Cardiac septum (tissue), 1 donor: Measurements from ENCODE around the gene RABGAP1L. TPM values are rescaled to one million over a fixed set of nuclear protein-coding genes. Genes with fewer than 3 reads are reported as not detected.
"Not testable (repeated sequence)": the region's sequence is repeated elsewhere in the genome, so short reads cannot be mapped to it uniquely, and the experiment has no call there.

ENCODE experiments used
- DNase-seq: peaks from one replicate; pipeline ENCODE4 v3.0.0-alpha.2; 2020; ENCODE audit warnings: low spot score
- intact Hi-C: fragments of 100-400 bp; cut with DNase I; formaldehyde crosslinking; loops from one replicate; pipeline ENCODE4 v1.14.0; 2022
- long read RNA-seq: library from polyadenylated mRNA; unstranded; transcript quantifications from one replicate; pipeline ENCODE4 v2.0.0, GENCODE V29; 2021
- total RNA-seq: library from RNA; stranded (reverse); fragmentation: NEBNext Ultra II Directional; extraction: Animal tissue kit (Norgen Biotek cat#: 25700); gene quantifications from one replicate; pipeline ENCODE4 v1.2.1, GENCODE V29; 2021
- donor health status: DM: no; HTN: no; CAD: no.

The RABGAP1L gene
- total RNA-seq: 109 TPM
- long read RNA-seq, partial matches to known transcripts: 5 of 25 reads
- long read RNA-seq, other reads (novel, unspliced or antisense): 18 of 25 reads

DNA sequence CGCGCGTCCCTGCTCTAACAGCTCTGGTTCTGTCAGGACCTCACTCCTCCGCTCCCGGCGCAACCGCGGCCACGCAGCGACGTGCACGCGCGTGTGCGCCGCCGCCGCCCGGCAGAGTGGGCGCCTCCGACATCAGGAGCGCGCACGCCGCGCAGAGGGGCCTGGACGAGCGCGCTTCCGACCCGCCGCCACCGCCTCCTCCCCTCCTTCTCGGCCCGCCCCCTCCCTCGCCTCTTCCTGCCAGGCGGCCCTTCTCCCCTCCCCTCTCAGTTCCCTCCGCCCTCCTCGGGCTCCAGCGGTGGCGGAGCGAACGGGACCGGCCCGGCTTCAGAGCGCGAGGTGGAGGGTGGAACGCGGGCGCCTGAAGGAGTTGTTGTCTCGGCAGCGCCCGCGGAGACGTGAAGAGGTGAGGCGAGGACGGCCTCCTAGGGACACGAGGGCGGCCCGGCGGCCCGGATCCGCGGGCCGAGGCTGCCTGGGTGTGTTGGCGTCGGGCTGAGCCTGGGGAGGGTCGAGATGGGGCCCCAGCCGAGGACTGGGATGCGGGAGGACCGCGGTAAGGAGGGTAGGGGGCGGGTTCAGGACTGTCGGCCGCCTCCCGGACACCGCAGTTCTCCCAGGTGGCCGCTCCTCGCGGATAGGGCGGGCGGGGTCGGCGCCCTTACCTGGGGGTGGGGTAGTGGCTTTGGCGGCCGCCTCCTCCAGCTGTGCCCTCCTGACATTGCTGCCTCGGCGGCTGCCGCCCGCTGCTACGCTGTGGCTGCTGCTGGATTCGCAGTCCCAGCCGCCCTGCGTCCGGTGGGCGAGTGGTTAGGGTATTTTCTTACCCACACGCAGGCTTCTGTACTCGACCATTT, at the start of gene RABGAP1L:
Gene RABGAP1L, plus strand, starts transcription at position 269 of the 857 bp plus-strand sequence.
- intact Hi-C loops: loop anchor here (2.0 kb wide), 1 partner anchor 47 kb away; no protein-coding TSS in a partner anchor
- DNase-seq: peak; percentile 97

DNA sequence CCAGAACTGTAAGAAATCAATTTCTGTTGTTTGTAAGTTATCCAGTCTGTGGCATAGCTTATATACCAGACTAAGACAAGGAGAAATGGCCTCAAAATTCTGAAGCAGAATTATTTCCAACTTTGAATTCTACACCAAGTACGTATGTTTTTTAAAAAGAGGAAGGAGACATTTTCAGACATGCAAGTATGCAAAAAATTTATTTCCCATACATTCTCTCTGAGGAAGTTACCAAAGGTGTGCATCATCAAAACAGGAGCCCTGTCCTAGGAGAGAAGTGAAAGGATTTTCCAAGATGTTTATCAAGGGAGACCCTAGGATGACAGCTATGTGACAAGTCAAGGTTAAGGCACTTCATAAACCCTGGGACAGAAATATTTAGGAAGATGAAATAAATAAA, 49.3 kb upstream of the RABGAP1L start:
- intact Hi-C loops: no loop called here

DNA sequence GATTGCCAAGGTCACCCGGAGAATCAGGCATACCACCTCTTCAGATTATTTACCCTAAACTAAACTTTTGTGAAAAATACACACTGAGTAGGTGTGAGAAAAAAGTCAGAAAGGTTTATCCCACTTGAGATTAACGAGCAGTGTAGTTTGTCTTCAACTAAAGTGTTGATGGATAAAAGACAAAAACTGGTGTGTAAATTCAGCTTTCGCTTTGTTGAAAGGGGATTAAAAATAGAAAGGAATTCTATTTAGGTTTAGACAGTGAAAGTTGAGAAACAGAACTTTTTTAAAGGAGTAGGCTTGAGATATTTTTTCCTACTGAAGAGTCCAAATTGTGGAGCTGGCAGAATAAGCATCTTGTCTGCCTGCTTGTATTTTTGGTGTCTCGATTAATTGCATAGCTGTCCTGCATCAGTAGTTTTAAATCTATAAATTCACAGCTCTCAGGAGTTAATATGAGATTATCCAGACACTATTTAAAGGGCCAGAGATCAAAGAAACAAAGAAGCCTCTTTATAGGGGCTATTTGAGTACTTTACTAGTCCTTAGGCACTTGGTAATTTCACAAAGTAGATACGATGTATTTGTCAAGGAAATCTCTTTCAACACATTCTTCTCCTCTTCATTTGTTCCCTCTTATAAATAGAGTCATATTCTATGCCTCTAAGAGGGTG, 46.7 kb upstream of the RABGAP1L start:
- DNase-seq: no peak
- intact Hi-C loops: no loop called here

More for the DNA sequence above, 49.3 kb upstream of the RABGAP1L start:
- no peak for DNase-seq

DNA sequence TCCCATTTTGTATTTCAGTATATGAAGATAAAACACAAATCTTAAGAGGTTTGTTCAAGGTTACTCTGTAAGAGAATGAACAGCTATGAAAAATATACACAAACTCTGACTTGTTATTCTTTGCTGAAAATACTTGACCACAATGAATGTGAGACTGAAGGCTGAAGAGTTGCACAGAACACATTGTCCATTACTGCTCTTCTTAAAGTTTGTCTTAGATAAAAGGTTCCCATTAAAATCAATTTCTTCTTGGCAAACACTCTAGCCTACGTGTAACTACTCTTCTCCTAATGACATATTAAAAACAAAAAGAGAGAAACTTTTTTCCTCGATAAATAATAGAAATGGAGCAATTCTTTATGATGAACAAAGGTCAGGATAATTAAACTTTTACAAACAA, 45.2 kb upstream of the RABGAP1L start:
- intact Hi-C loops: no loop called here
- no peak for DNase-seq

DNA sequence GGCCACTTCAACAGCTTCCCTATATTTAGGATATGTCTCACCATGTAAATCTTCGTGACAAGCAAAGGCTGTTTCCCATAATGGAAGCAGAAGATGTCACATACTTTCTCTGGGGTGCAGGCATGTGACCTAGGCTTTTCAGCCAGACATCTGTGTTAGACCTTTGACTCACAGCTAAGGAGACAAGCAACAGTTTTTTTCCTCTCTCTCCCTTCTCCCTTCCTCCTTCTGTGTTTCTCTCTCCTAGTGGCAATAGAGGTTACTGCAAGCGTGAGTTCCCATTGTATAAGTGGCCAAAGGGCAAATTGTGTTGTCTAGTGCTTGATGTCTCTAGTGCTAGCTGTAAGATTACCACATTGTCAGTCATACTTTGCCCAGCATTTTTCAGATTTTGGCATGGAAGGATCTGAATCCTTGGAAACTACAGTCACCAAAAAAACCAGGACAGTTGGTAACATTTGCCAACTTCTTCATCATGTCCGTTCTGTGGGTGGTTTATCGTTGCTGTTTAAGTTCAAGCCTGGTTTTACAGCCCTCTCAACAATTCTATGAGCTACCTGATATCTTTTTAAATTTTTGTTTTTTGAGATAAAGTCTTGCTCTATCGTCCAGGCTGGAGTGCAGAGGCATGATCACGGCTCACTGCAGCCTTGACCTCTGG, 44.4 kb upstream of the RABGAP1L start:
- no peak for DNase-seq
- intact Hi-C loops: no loop called here

DNA sequence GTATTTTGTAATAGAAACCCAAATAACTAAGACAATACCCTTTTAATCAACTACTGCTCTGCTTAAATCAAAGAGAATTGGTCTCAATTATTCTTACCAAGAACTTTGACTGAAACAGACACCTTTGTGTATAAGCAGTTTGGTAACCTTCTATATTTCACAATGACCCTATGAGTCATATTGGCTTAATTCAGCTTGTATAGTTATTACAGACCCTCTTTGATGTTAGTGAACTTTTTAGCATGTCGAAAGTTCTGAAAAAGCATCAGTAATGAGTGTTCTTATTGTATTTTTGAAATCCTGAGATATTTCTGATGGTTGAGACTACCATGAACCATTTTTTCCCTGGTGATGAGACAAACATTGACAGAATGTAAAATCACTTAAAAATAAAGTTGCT, 43.3 kb upstream of the RABGAP1L start:
- DNase-seq: no peak
- intact Hi-C loops: no loop called here

DNA sequence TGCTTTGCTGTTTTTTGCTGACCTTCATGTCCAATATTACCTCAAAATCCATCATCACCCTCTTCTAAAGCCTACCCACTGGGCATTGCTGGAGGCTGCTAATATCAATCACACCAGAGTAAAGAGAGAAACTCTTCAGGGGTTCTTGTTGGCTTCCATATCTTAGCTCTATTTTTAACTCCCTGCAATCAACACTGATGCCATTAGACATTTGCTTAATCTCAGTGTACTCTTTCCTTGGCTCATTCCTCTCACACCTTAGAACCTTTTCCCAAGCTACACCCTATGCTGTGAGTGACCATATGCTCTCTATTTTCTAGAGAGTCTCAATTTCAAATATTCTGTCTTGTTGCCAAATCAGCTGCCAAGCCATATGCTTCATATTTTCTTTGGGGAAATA, 40.6 kb upstream of the RABGAP1L start:
- DNase-seq: no peak
- intact Hi-C loops: no loop called here

DNA sequence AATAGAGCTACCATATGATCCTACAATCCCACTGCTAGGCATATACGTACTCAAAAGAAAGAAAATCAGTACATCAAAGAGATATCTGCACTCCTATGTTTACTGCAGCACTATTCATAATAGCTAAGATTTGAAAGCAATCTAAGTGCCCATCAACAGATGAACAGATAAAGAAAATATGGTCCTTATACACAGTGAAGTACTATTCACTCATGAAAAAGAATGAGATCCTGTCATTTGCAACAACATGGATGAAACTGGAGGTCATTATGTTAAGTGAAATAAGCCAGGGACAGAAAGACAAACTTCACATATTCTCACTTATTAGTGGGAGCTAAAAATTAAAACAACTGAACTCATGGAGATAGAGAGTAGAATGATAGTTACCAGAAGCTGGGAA, 37.0 kb upstream of the RABGAP1L start:
- intact Hi-C loops, DNase-seq: not testable (repeated sequence)

DNA sequence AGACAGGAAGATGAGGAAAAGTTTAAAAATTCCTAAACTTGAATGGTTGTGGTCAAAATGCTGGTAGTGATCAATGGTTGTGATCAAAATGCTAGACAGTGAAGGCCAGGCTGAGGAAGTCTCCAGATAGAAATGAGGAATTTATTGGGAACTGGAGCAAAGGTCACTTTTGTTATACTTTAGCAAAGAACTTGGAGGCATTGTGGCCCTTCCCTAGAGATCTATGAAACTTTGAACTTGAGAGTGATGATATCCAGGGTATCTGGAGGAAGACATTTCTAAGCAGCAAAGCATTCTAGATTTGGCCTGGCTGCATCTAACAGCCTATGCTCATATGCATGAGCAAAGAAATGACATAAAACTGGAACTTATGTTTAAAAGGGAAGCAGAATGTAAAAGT, 35.5 kb upstream of the RABGAP1L start:
- no peak for DNase-seq
- intact Hi-C loops: no loop called here

DNA sequence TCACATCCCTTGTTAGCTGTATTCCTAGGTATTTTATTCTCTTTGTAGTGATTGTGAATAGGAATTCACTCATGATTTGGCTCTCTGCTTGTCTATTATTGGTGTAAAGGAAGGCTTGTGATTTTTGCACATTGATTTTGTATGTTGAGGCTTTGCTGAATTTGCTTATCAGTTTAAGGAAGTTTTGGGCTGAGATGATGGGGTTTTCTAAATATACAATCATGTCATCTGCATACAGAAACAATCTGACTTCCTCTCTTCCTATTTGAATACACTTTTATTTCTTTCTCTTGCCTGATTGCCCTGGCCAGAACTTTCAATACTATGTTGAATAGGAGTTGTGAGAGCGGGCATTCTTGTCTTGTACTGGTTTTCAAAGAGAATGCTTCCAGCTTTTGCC, 32.1 kb upstream of the RABGAP1L start:
- DNase-seq, intact Hi-C loops: not testable (repeated sequence)

DNA sequence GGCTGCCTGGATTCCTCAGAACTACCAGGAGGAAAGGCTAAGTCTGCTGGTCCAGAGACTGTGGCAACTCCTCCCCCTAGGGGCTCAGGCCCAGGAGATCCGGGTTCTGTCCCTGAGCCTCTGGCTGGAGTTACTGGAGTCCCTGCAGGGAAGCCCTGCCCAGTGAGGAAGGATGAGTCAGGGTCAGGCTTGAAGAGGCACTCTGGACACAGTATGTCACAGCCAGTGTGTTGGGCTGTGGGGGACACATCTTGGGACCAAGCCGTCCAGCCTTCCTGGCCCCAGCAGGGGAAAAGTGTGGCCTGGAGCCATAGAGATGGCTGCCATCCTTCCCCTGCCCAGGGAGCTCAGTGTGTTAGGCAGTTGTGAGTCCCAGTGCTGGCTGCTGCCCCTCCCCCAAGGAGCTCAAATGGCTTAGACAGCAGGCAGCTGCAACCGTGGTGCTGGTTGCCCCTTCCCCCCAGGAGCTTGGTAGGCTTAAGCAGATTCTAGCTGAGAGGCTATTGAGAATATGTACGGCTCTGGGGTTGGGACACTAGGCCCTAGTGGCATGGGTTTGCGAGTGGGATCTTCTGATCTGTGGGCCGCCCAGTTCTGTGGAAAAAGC, 28.2 kb upstream of the RABGAP1L start:
- no peak for DNase-seq
- intact Hi-C loops: no loop called here

DNA sequence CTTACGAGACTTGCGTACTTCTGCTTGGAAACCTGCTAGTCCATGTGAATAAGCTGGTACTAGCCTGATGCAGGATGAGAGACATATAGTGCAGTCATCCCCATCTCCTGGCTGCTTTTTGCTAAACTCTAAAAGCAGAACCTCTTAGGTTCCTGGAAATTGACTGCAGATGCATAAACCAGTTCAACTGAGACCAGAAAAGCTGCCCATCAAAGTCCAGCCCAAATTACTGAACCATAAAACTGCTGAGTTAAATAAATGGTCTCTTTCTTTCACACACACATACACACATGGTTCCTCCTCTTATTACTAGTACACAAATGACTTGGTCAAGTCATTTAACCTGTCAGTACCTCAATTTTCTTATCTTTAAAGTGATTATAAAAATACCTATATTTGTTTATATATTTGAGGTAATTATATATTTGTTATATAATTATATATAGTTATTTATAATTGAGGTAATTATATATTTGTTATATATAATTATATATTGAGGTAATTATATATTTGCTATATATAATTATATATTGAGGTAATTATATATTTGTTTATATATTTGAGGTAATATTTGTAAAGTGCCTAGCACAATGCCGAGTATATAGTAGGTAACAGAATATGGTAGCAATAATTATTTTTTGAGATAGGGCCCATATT, 25.2 kb upstream of the RABGAP1L start:
- intact Hi-C loops: no loop called here
- no peak for DNase-seq

DNA sequence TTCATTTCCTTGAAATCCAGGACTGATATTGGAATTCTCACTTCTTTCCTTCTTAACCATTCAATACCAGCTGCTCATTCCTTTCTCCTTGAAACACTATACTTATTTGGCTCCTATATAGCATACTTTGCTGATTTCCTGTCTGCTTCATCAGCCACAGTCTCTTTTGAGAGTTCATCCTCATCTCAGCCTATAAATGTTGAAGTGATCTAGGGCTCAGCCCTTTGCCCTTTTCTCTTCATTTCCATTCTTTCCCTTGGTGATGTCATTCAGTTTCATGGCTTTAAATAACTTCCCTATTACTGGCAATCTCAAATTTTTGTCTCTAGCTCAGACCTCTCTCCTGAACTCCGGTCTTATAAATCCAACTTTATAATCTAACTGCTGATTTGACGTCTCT, 24.1 kb upstream of the RABGAP1L start:
- intact Hi-C loops: no loop called here
- DNase-seq: no peak

DNA sequence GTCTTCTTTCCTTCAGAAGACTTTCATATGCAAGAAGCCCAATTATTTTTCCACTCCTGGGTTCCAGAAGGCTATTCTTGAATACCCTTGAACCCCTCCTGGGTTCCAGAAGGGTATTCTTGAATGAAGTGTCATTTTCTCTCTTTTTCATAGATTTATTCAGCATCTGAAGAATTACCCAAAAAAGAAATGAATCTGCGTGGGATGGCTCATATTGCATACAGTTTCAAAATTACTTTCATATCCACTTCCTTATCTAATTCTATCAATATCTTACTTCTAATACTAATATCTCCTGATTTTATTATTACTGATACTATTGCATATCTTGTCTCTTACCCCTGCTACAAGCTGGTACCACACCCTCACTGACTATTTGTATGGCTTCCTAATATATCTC, 22.6 kb upstream of the RABGAP1L start:
- DNase-seq: no peak
- intact Hi-C loops: no loop called here

DNA sequence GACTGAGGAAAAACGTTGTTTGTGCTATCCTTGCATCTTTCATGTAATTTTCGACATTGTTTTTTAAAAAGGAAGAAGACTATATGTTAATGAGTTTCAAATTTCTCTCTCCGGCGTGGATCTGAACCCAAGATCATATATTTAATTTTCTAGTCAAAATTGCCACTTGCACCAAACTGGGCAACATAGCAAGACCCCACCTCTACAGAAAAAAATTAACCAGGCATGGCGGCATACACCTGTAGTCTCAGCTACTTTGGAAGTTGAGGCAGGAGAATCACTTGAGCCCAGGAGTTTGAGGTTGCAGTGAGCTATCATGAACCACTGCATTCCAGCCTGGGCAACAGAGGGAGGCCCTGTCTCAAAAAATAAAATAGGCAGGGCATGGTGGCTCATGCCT, 16.5 kb upstream of the RABGAP1L start:
- DNase-seq: no peak
- intact Hi-C loops: no loop called here

DNA sequence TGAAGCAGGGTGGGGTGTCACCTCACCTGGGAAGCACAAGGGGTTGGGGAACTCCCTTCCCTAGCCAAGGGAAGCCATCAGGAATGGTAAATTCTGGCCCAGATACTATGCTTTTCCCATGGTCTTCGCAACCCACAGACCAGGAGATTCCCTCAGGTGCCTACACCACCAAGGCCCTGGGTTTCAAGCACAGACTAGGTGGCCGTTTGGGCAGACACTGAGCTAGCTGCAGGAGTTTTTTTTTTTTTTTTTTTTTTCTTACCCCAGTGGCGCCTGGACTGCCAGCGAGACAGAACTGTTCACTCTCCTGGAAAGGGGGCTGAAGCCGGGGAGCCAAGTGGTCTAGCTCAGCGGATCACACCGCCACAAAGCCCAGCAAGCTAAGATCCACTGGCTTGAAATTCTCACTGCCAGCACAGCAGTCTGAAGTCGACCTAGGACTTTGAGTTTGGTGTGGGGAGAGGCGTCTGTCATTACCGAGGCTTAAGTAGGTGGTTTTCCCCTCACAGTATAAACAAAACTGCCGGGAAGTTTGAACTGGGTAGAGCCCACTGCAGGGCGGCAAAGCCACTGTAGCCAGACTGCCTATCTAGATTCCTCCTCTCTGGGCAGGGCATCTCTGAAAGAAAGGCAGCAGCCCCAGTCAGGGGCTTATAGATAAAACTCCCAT, 15.5 kb upstream of the RABGAP1L start:
- intact Hi-C loops, DNase-seq: not testable (repeated sequence)

DNA sequence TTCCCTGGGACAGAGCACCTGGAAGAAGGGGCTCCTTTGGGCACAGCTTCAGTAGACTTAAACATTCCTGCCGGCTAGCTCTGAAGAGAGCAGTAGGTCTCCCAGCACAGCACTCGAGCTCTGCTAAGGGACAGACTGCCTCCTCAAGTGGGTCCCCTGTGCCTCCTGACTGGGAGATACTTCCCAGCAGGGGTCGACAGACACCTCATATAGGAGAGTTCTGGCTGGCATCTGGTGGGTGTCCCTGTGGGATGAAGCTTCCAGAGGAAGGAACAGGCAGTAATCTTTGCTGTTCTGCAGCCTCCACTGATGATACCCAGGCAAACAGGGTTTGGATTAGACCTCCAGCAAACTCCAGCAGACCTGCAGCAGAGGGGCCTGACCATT, 14.9 kb upstream of the RABGAP1L start:
- intact Hi-C loops, DNase-seq: not testable (repeated sequence)

DNA sequence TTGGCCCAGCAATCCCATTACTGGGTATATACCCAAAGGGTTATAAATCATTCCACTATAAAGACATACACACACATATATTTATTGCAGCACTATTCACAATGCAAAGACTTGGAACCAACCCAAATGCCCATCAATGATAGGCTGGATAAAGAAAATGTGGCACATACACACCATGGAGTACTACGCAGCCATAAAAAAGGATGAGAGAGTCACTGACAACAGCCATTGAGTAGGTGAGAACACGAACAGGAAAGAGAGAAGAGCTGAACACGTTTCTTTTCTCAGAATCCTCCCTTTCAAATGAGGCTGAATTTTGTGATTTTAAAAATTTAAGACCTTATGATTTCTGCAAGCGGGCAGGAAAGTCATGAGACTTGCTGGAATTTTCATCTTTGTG, 10.1 kb upstream of the RABGAP1L start:
- no peak for DNase-seq

DNA sequence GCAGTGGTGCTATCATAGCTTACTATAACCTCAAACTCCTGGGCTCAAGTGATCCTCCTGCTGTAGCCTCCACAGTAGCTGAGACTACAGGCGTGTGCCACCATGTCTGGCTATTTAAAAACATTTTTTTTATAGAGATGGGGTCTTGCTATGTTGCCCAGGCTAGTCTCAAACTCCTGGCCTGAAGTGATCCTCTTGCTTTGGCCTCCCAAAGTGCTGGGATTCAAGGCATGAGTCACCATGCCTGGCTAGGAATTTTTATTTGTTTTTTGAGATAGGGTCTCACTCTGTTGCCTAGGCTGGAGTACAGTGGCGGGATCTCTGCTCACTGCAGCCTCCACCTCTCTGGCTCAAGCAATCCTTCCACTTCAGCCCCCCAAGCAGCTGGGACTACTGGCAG, 8.8 kb upstream of the RABGAP1L start:
- no peak for DNase-seq
- intact Hi-C loops: no loop called here

More for the DNA sequence above, 10.1 kb upstream of the RABGAP1L start:
- intact Hi-C loops: no loop called here
